GM19035 (cell line): ENCODE data around the gene ARR3.
"Not testable (repeated sequence)": the region's sequence is repeated elsewhere in the genome, so short reads cannot be mapped to it uniquely, and the experiment has no call there.

Experiments used
- ATAC-seq: cut with Tn5 transposase; IDR thresholded peaks from one replicate; pipeline ENCODE4 v1.9.1; 2021; ENCODE audit not compliant: unreplicated experiment

The ARR3 gene

DNA sequence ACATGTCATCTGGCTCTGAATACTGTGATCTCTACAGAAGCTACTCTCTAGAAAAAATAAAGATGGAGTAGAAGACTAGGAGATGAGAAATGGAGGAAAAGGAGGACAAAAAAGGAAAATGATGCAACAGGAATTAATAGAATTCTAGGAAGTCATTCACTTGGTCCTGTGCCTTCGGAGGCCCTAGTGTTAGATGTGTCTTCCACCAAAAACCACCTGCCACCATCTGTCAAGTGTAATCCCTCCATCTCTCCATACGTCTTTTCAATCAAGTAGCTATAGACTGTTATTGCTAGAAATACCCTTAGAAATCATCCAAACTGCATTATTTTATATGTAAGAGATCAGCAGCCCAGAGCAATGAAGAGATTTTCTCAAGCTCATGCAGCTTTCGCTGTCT, 10.9 kb downstream of the ARR3 start:
- ATAC-seq = no peak

DNA sequence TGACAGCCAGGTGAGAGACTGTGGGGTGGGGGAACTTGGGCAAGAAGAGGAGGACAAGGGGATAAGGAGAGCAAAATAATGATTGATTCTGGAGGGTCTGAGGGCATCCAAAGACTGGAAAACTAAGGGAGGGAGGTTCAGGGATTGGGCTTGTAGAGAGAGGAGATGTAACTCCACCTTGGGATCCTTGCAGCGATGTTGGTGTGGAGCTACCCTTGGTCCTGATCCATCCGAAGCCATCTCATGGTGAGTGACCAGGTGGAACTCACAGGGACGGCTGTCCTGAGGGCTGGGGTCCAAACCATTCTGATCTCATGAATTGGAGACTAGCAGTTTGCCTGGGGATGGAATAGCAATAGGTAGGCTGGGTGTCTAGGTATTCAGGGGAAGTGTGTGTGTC, 12.4 kb downstream of the ARR3 start:
- no peak for ATAC-seq

DNA sequence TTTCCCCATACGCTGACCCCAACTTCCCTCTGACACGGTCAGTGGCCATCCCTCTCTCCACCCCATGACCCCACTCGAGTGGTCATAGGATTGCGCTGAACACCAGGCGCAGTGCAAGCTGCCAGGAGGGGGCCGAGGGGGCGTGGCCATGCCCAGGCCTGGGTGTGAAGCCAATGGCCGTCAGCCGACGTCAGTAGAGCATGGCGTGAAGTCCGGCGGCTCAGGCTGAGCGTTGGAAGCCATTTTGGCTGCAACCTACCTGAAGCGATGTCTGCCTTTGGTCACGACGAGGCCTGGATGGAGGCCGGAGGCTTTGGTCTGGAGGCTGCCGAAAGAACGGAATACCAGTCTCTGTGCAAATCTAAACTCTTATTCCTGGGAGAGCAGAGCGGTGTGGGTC, 13.8 kb downstream of the ARR3 start, which contains the start of gene RAB41:
Gene RAB41, plus strand, starts transcription at position 222 of the 400 bp plus-strand sequence. Its CDS starts 46 bp downstream, at position 268.
- ATAC-seq = no peak

DNA sequence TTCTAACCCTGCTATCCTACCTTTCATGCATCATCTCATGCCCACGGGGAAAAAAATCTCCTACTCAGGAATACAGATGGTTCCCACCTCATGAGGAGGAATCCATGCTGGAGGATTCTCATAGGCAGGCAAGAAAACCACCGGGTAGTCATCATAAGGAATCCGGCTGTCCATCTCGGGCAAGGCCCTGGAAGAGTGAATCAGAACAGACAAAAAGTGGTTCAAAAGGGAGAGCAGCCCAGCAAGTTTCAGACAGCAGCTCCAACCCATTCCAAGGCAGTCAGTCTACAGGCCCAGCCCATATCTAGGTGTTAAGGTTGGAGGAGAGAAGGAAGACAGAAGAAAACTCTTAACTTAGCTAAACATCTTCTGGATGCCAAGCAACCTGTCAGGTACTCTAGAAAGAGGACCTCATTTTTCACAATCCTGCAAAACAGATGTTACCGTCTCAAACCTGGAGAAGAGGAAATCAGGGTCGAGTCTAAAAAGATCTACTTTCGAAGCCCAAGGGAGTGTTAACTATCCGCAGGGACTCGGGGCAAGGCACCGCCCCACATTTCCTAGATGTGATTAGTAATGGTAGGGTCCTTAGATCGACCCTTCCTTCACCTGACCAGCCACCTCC, 21.1 kb downstream of the ARR3 start:
- ATAC-seq = no peak

DNA sequence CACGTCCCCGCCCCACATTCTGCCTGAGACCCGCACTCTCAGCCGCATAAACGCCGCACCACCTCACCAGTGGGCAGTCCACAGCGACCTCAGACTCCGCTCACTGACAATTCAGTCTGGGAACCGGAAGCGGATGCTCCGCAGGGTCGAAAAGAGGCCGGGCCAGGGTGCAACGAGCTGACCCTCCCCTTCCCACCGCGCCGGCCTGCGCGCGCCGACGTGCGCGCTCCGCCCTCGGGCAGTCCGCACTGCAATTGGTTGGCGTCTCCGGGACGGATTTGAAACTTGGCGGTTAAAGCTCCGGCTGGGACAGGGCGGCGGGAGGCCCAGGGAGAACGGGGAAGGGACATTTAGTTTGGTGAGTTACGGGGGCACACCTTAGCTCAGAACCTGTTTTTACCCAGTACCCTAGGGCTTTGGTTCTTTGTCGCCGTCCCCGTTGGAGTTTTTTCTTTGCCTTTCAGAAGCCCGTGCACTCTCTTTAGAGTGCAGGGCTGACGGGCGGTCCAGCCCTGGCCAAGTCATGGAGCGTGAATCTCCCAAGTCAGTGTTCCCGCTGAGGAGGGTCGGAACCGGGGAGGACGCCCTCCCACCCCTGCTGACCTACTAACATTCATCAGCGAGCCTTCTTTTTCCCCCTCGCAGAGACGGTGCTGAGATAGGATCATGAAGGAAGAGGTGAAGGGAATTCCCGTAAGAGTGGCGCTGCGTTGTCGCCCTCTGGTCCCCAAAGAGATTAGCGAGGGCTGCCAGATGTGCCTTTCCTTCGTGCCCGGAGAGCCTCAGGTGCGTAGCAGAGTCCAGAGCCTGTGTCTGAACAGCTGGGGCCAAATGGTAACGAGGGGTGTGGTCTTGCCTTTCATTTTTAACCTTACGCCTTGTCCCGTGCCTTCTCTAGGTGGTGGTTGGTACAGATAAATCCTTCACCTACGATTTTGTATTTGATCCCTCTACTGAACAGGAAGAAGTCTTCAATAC, 21.9 kb downstream of the ARR3 start, which contains the start of the genes KIF4A and PDZD11:
Gene KIF4A, plus strand, starts transcription at position 312 of the 978 bp plus-strand sequence. Its CDS starts 355 bp downstream, at position 667.
Gene PDZD11, minus strand, starts transcription at position 135 of the 978 bp plus-strand sequence. CDS start 586 bp downstream, outside the sequence.
- ATAC-seq = peak; percentile 94

DNA sequence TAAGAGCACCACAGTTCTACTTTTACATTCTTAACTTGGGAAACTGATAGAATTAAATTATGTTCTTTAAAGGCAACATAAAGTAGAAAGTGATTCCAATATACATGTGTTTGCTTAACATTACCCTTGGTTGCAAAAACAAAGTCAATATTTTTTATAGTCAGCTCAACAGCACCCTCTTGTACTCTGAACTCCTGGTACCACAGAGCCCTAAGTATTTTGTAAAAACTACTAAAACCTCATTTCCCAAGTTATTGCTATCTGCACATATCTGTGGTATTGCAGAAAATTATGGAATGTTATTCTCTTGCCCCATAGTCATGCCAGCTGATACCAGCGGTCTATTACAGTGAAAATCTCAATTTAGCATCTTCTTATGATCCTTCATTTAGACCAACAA, 24.7 kb downstream of the ARR3 start:
- ATAC-seq = no peak

DNA sequence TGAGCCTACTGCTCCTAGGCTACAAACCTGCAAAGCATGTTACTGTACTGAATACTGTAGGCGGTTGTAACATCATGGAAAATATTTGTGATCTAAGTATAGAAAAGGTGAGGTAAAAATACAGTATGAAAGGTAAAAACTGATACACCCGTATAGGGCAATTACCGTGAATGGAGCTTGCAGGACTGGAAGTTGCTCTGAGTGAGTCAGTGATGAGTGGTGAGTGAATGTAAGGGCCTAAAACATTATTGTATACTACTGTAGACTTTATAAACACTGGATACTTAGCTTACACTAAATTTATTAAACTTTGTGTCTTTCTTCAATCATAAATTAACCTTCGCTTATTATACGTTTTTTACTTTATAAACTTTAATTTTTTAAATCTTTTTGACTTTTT, 25.5 kb downstream of the ARR3 start:
- ATAC-seq = no peak

DNA sequence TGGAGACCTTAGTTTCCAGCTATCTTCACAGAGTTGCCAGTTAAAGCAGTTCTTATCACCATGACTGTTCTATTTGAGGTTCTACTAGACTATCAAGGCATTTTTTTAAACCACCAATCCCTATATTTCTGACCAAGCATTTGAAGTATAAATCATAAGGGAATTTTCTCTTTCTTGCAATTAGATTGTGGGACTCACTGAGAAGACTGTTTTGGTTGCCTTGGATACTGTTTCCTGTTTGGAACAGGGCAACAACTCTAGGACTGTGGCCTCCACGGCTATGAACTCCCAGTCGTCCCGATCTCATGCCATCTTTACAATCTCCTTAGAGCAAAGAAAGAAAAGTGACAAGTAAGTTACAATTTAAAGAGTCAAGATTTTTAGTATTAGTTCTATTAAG, 33.6 kb downstream of the ARR3 start:
- no peak for ATAC-seq

DNA sequence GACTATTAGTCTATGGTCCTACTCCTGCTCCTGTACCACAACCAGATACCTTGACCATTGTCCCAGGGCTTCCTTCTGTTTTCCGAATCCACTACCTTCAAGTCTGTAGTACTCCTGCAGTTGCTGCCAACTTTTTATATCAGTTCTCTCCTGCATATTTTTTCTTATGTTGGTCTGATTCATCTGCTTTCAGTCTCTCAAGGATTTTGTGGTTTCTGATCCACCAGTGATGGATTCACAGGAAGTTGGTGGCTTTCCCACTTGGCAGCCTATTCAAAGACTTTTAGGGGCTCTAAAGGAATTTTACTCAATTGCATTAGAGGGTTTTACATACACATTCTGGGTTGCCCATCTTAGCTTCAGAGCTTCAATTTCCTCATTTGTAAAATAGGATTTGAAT, 45.4 kb downstream of the ARR3 start:
- ATAC-seq = no peak

DNA sequence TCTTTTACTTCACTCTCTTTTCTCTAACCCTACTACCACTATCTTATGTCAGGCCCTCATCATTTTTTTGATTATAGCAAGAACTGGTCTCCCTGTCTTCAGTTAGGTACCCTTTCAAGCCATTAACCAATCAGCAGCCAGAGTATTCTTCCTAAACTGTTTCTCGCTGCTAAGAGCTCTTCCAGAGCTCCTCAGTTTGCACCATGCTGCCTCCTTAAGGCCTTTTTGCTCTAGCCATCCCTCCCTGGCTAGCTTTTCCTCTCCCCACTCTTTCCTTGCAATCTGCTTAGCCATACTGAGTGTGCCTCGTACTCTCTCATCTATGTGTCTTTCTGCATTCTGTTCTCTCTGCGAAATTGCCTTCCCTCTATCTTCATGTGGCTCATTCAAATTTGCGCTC, 54.6 kb downstream of the ARR3 start:
- ATAC-seq = no peak

DNA sequence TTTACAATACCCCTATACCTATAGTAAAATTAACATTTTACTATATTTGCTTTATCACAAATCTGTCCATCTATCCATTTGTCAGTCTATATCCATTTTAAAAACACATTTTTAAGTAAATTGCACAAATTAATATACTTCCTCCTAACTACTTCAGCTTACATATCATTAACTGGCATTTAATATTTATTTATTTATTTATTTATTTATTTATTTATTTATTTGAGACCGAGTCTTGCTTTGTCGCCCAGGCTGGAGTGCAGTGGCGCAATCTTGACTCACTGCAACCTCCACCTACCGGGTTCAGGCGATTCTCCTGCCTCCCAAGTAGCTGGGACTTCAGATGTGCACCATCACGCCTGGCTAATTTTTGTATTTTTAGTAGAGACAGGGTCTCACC, 55.5 kb downstream of the ARR3 start:
- ATAC-seq = not testable (repeated sequence)

DNA sequence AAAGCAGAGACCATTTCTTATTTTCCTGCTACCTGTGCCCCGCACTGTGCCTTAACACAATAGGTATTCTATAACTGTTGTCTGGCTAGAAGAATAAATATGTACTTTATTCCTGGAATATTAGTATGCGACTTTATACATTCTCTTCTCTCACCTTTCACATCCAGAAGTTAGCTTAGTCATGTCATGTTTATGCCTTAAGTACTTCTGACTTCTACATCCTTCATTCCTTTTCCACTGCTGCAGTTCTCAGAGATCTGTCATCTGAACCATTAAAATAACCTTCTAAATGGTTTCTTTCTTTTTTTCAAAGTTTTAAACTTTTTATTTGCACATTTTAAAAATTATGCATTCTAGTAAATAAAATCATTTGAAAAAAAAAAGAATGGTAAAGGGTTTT, 56.2 kb downstream of the ARR3 start:
- ATAC-seq = no peak

DNA sequence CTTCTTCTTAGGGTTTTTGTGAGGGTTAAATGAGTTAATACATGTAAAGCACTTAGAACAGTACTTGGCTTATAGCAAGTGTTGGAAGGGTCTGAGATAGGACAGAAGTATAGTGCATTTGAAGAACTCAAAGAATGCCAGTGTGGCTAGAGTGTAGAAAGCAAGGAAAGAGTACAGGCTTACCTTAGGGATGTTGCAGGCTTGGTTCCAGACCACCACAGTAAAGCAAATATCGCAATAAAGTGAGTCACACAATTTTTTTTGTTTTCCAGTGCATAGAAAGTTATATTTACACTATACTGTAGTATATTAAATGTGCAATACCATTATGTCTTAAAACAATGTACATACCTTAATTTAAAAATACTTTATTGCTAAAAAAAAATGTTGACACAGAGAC, 63.0 kb downstream of the ARR3 start:
- no peak for ATAC-seq
